Measurements from ENCODE around the gene SNX32.

SNX32 gene

GRCh38 chr11:65862191-65862735 is 28.5 kb downstream of the SNX32 start:
- no peak for DNase-seq (ENCODE audit: extremely low read depth, low read depth)
- H3K4me3 ChIP-seq (replicated peaks; ENCODE audit: low read depth, low read length), result peak overlapping the region; percentile 80; the same call in 1 of the 2 replicates

GRCh38 chr11:65862941-65863888 is 29.5 kb downstream of the SNX32 start:
- no peak overlapping the region for H3K4me3 ChIP-seq (replicated peaks; ENCODE audit: low read depth, low read length)
- DNase-seq (ENCODE audit: extremely low read depth, low read depth), result no peak
- no peak for TF ChIP-seq CTCF (IDR thresholded peaks at IDR 0.05; ENCODE audit: low read depth, low read length, missing control alignments)

More at GRCh38 chr11:65862191-65862735, 28.5 kb downstream of the SNX32 start:
- TF ChIP-seq CTCF (IDR thresholded peaks at IDR 0.05; ENCODE audit: low read depth, low read length, missing control alignments), result no peak

GRCh38 chr11:65863889-65864705 is 30.3 kb downstream of the SNX32 start:
- no peak for DNase-seq (ENCODE audit: extremely low read depth, low read depth)
- H3K4me3 ChIP-seq (replicated peaks; ENCODE audit: low read depth, low read length), result no peak overlapping the region
- no peak for TF ChIP-seq CTCF (IDR thresholded peaks at IDR 0.05; ENCODE audit: low read depth, low read length, missing control alignments)

GRCh38 chr11:65864706-65865471 is 31.1 kb downstream of the SNX32 start:
- H3K4me3 ChIP-seq (replicated peaks; ENCODE audit: low read depth, low read length), result no peak overlapping the region
- no peak for TF ChIP-seq CTCF (IDR thresholded peaks at IDR 0.05; ENCODE audit: low read depth, low read length, missing control alignments)
- DNase-seq (ENCODE audit: extremely low read depth, low read depth), result no peak

- DNase-seq (ENCODE audit: extremely low read depth, low read depth), result no peak
- H3K4me3 ChIP-seq (replicated peaks; ENCODE audit: low read depth, low read length), result no peak overlapping the region
- no peak for TF ChIP-seq CTCF (IDR thresholded peaks at IDR 0.05; ENCODE audit: low read depth, low read length, missing control alignments)
Observed at GRCh38 chr11:65865550-65866172, 31.9 kb downstream of the SNX32 start.
